HG02981 (cell line): ENCODE measurements around the gene MTARC2.
A peak's percentile ranks its signal among the peaks of the same experiment; 100 is the strongest.
"Not testable (repeated sequence)": the region's sequence is repeated elsewhere in the genome, so short reads cannot be mapped to it uniquely, and the experiment has no call there.

ENCODE experiments used
- ATAC-seq: cut with Tn5 transposase; IDR thresholded peaks from one replicate; pipeline ENCODE4 v1.9.1; 2021; ENCODE audit warnings: mild to moderate bottlenecking, moderate library complexity; ENCODE audit not compliant: unreplicated experiment

Gene MTARC2

GRCh38 chr1:220732137-220732536 is 16.0 kb upstream of the MTARC2 start:
- no peak for ATAC-seq

DNA sequence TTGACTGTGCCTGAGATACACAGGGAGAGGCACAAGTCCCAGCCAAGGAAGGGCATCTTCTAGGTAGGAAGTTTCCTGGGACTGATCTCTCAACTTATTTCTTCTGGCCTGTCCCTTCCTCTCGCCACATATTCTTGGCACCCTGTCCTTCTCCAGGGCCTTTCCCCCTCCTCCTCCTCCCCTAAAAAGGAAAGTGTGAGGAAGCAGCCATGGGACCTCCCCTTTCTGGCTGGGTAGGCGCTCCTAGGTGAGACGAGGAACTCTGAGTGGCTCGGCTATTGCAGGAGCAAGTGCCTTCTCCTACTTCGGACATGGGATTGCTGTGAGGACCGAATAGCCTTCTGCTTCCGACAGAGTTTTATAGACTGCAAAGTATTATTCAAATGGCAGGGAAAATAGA is 15.5 kb upstream of the MTARC2 start:
- ATAC-seq, result no peak

DNA sequence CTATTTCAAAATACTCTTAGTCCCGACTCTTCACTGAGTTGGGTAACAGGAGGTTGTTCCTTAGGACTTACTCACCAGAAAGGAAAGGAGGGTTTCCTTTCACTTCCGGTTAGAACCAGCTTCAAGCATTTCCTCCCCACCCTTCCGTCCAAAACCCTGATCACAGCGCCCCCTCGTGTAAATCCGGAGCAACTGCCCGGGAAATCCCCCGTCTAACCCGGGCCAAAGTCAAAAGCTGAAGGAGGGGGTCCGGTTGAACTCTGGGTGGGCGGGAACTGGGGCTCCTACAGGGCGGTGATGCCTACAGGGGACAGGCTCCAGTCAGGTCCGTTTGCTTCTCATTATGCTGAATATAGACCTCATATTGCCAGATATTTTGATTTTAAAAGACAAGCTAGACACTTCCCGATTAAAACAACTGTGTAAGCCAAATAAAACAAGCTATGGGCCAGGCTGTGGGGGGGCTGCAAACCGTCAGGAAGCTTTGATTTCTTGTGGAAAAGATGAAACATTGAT is 15.0 kb upstream of the MTARC2 start:
- ATAC-seq, result peak; percentile 96

- no peak for ATAC-seq
These were observed 13.4 kb upstream of the MTARC2 start for GRCh38 chr1:220734571-220735326.

DNA sequence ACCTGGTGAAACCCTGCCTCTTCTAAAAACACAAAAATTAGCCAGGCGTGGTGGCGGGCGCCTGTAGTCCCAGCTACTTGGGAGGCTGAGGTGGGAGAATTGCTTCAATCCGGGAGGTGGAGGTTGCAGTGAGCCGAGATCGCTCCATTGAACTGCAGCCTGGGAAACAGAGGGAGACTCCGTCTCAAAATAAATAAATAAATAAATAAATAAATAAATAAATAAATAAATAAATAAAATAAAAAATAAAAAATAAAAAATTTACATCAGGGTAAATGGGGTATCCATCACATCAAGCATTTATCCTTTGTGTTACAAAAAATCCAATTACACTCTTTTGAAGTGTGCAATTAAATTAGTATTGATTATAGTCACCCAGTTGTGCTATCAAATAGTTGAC is 11.8 kb upstream of the MTARC2 start:
- not testable (repeated sequence) for ATAC-seq

GRCh38 chr1:220741349-220741748 is 6.8 kb upstream of the MTARC2 start:
- no peak for ATAC-seq

GRCh38 chr1:220741825-220742224 is 6.3 kb upstream of the MTARC2 start:
- no peak for ATAC-seq

DNA sequence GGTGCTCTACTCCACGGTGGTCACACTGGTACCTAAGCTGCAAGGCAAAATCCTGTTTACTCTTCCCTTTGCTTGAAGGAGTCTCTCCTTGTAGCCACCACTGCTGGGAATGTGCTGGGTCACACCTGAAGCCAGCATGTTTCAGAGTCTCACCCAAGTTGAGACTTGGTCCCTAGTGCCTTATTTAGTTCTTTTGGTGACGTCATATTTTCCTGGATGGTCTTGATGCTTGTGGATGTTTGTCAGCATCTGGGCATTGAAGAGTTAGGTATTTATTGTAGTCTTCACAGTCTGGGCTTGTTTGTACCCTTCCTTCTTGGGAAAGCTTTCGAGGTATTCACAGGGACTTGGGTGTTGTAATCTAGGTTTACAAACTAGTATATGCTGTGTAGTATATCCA is 5.6 kb upstream of the MTARC2 start:
- no peak for ATAC-seq

GRCh38 chr1:220746851-220747250 is 1.3 kb upstream of the MTARC2 start:
- ATAC-seq, result no peak

- ATAC-seq, result no peak
These were observed 559 bp upstream of the MTARC2 start for GRCh38 chr1:220747437-220748088.

DNA sequence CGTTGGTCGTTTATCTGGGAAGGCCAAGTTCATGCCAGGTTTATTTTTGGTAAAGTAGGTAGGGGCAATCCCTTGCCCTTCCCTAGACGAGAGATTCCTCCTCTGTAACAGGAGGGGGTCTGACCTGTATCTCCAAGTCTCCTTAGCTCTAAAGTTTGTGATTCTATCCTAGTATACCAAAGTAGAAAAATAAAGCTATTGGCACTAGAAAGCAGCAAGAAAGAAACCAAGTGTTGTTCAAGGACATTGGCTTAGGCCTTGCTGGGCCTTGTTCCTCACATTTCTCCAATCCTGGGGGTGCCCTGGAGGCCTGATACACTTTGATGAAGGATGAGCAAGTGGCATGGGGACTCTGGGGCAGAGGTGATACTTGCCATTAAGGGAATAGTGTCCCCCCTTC is 814 bp downstream of the MTARC2 start:
- no peak for ATAC-seq

DNA sequence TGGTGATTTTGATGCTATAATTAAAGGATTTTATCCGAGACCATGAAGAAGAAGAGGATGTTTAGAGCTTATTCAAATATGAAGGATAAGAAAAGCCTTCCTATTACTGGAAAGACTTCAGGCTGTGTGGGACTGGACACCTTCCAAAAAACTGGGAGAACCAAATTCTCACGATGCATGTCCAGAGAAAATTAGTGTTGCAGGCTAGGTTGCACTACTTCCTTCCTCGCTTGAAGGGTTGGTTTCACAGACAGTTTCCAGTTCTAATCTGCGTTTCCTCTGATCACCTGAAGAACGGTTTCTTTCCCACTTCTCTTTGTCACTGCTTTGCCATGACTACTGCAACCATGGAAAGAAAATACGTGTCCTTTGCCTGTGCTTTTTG is 2.0 kb downstream of the MTARC2 start:
- ATAC-seq, result no peak

GRCh38 chr1:220751111-220751510 is 3.0 kb downstream of the MTARC2 start:
- ATAC-seq, result no peak

DNA sequence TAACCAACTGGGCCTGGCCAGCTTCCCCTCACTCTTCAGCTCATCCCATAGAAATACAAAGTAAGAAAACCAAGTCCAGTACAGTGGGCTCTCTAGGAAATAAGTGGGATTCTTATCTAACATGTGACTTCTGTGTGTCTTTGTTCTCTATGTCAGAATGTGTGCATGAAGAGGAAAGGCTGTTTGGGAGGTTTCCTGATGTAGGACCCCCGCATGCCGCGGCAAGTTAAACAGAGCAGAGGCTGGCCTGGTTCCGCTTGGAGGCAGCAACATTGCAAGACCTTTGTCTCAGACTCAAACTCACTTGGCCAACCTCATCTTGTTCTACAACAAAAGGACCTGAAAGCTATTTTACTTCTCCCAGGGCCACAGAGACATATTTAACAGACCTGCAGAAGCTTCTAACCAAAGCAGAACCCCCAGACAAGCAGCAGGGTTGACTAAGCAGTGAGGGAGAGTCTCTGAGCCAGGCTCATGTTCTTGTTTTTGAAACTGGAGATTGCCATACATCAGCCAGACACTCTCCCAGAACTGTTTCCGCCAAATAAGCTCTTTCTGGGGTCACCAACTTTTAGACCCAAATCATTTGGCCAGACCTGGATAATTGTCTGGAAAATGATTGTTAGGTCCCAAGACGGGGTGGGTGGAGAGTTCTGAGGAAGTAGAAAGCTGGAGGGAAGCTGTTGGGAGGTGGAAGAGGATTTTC is 6.2 kb downstream of the MTARC2 start:
- ATAC-seq, result no peak

GRCh38 chr1:220754918-220755295 is 6.8 kb downstream of the MTARC2 start:
- no peak for ATAC-seq

DNA sequence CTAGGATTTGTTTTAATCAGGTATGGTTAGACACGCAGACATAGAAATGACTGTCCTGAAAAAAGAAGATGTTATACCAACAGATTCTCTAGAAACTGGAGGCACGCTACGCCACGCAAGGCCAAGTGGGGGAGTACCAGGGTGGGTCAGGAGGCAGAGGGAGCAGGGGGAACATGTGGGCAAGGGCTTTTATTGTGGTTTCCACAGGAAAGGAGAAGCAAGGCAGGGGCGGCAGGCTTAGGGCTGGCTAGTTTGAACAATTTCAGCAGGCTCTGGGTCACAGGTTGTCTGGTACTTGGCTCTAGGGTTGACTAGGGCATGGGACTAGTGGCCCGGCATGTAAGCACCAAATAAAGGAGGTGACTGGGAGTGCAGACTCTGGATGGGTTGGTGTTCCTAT is 7.2 kb downstream of the MTARC2 start:
- ATAC-seq, result no peak

DNA sequence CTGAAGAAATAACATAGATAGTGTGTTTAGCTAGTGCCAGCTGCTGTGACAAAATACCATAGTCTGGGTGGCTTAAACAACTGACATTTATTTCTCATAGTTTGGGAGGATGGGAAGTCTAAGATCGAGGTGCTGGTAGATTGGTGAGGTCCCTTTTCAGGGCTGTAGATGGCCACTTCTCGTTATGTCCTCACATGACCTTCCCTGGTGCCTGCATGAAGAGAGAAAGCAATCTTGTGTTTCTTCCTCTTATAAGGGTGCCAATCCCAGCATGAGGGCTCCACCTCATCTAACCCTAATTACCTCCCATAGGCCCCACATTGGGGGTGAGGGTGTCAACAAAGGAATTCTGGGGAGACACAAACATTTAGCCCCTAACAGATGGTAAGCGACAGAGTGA is 9.3 kb downstream of the MTARC2 start:
- no peak for ATAC-seq

- ATAC-seq, result no peak
These were observed 11.0 kb downstream of the MTARC2 start for GRCh38 chr1:220759147-220759546.

- no peak for ATAC-seq
These were observed 13.7 kb downstream of the MTARC2 start for GRCh38 chr1:220761688-220762427.

DNA sequence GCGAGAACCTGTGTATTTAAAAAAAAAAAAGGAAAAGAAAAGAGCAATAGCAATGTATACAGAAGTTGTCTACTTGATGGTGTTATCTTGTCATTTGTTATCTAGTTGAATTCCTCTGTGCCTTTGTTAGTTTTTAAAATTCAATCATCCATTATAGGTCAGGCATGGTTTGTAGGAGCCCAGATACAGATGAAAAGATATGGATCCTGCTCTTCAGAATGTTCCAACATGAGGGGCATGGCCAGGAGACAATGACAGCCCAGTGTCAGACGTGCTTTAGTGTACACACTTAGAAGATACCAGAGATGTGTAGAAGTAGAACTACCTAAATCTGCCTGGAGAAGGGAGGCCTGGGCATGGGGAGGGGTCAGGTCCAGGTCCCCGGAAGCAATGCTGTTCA is 16.6 kb downstream of the MTARC2 start:
- no peak for ATAC-seq
